ENCODE measurements around the gene MEGF6. TPM values are rescaled to one million over a fixed set of nuclear protein-coding genes. Genes with fewer than 3 reads are reported as not detected.
A peak's percentile ranks its signal among the peaks of the same experiment; 100 is the strongest.

MEGF6 gene
- total RNA-seq, 1 experiment from 2014 or later = 21.3 TPM

DNA sequence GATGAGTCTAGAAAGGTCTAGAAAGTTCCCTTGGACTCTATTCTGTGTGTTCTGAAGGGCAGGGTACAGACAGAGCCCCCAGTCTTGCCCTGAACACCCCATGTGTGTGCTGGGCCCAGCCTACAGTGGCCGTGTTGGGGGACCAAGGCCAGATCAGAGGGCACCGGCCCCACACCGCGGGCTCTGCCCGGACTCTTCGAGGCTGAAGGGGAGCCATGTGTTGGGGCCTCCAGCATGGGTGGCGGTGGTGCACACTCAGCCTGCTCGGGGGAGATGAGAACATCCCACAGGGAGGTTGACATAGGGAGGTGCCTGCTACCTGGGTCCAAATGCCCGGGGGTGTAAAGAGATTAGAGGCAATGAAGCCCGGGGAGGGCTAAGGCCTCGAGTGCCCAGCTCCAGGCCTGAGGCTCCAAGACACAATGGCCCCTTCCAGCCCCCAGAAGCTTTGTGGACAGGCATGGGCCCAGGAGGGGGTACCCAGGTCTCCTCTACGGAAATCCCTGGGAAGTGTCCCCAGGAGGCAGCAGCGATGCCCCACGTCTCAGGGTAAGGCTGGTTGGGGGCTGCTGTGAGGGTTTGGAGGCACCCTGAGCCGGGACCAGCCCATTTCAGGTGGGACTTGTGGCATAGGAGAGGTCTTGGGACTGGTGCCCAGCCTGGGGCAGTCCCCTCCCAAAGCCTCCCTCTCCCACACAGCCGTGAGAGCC is 144.8 kb downstream of the MEGF6 start:
- Histone ChIP-seq H2BK20ac (ENCODE audit: low read depth, low read length, poor library complexity, severe bottlenecking) (no peak overlapping the region), H3K18ac (ENCODE audit: insufficient read length, low read depth, low read length) (no peak overlapping the region), H3K4ac (ENCODE audit: low read depth, low read length) (no peak overlapping the region), H3K56ac (ENCODE audit: insufficient read length, low read depth, low read length) (no peak overlapping the region), H4K5ac (ENCODE audit: insufficient read length, low read depth, low read length) (no peak overlapping the region), H2BK15ac (ENCODE audit: low read depth, low read length) (no peak overlapping the region), H3K4me1 (ENCODE audit: insufficient read depth, low read length) (peaks cover 5% of the 10 kb centered on the region; the same call in 1 of the 2 replicates), H2BK120ac (ENCODE audit: low read depth, low read length, poor library complexity, severe bottlenecking) (no peak overlapping the region), H3K23ac (ENCODE audit: insufficient read length, low read depth, low read length) (no peak overlapping the region), H2AK5ac (ENCODE audit: insufficient read length, low read length) (no peak overlapping the region), H4K20me1 (ENCODE audit: control insufficient read depth, insufficient read depth, insufficient read length) (peaks cover 2% of the 10 kb centered on the region), H4K8ac (replicated peaks; ENCODE audit: insufficient read length, low read depth, low read length) (no peak overlapping the region), H3K79me1 (ENCODE audit: insufficient read depth, low read depth, low read length, poor library complexity, severe bottlenecking) (no peaks in the 10 kb centered on the region), H3K9me3 (ENCODE audit: control insufficient read depth, low read depth, low read length) (no peaks in the 10 kb centered on the region), H3K27me3 (ENCODE audit: insufficient read depth, low read length) (no peaks in the 10 kb centered on the region), H3K27ac (ENCODE audit: insufficient read length, low read depth, low read length) (no peak overlapping the region), H2BK5ac (ENCODE audit: insufficient read length, low read length) (no peak overlapping the region), H3K4me2 (ENCODE audit: insufficient read depth, insufficient read length, low read length) (no peak overlapping the region), H3K23me2 (ENCODE audit: insufficient read length, low read depth, low read length, poor library complexity, severe bottlenecking) (no peaks in the 10 kb centered on the region), H3K79me2 (ENCODE audit: insufficient read depth, low read length) (no peaks in the 10 kb centered on the region), H3K14ac (ENCODE audit: insufficient read depth, low read length) (no peak overlapping the region), H3T11ph (ENCODE audit: low read length) (no peak overlapping the region), H2BK12ac (ENCODE audit: insufficient read length, low read depth, low read length) (no peak overlapping the region), H4K91ac (ENCODE audit: insufficient read length, low read depth, low read length) (no peak overlapping the region), H2AFZ (ENCODE audit: low read length) (no peak overlapping the region), H3K9ac (ENCODE audit: extremely low read depth, insufficient read length, low read length) (no peak overlapping the region)
- Mint-ChIP-seq H3K9me3 (no peaks in the 10 kb centered on the region), H3K36me3 (ENCODE audit: insufficient read depth in 1 of 3, low read depth in 3 of 3) (peaks cover 0 to 27% (median 7%) of the 10 kb centered on the region in 3 experiments; a peak in 5 of 7 replicates), H3K4me3 (no peak overlapping the region), H3K27ac (peak overlapping the region in 2 of 3 experiments; percentile 75 to 95; a peak in 3 of 7 replicates), H3K4me1 (peaks cover 7 to 15% of the 10 kb centered on the region in 2 experiments), H3K27me3 (ENCODE audit: low read depth) (no peaks in the 10 kb centered on the region)
- no peak for DNase-seq
- TF ChIP-seq, protein P1, sequence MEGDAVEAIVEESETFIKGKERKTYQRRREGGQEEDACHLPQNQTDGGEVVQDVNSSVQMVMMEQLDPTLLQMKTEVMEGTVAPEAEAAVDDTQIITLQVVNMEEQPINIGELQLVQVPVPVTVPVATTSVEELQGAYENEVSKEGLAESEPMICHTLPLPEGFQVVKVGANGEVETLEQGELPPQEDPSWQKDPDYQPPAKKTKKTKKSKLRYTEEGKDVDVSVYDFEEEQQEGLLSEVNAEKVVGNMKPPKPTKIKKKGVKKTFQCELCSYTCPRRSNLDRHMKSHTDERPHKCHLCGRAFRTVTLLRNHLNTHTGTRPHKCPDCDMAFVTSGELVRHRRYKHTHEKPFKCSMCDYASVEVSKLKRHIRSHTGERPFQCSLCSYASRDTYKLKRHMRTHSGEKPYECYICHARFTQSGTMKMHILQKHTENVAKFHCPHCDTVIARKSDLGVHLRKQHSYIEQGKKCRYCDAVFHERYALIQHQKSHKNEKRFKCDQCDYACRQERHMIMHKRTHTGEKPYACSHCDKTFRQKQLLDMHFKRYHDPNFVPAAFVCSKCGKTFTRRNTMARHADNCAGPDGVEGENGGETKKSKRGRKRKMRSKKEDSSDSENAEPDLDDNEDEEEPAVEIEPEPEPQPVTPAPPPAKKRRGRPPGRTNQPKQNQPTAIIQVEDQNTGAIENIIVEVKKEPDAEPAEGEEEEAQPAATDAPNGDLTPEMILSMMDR (conservative IDR thresholded peaks at IDR 0.05) = no peak
- no CpG with 5 or more reads among the region's 16 CpGs for WGBS (ENCODE audit: extremely low coverage, insufficient read length, low lambda C conversion rate)
